EL (cell line): ENCODE data around the gene RCOR1.
"Not testable (repeated sequence)": the region's sequence is repeated elsewhere in the genome, so short reads cannot be mapped to it uniquely, and the experiment has no call there.

Experiments
- DNase-seq: peaks from one replicate; pipeline ENCODE4 v3.0.0-alpha.2; 2016

The RCOR1 gene

DNA sequence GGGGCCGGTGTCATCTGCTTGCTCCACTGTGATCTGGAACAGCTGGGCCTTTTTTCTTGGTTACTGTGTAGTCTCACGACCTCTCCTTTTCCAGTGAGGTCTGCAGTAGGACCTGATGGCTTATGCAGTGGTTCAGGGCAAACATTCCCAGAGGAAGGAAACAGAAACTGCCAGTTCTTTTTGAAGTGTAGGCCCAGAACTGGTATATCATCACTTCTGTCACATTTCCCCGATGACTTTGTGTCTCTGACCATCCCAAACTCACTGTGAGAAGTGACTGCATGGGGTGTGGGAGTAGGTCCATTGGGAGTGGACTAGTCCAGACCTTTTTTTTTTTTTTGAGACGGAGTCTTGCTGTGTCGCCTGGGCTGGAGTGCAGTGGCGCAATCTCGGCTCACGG, 38.4 kb downstream of the RCOR1 start:
- DNase-seq, result no peak

DNA sequence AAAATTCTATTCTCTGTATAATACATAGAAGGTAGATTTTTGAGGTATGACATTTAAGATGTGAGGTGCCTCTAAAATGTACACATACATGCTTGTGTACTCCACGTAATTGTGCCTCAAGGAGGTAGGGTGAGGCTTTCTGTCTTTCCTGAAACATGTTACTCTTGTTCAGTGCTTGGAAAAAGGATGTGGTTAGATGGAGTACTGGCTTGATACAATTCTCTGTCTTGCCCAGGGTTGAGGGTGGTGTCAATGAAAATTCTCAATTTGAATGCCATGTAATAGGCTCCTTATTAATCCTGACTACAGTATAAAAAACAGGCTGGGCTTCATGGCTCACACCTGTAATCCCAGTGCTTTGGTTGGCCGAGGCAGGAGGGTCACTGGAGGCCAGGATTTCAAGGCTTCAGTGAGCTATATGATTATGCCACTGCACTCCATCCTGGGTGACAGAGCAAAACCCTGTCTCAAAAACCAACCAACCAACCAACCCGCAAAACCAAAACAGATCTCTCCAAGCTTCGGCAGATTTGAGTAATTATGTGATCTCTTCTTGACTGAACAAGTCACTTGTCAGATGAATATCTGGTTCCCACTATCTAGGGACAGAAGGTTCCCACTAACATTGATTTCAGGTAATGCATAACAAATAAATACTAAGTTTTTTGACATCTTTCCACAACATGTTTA, 41.6 kb downstream of the RCOR1 start:
- DNase-seq, result no peak

DNA sequence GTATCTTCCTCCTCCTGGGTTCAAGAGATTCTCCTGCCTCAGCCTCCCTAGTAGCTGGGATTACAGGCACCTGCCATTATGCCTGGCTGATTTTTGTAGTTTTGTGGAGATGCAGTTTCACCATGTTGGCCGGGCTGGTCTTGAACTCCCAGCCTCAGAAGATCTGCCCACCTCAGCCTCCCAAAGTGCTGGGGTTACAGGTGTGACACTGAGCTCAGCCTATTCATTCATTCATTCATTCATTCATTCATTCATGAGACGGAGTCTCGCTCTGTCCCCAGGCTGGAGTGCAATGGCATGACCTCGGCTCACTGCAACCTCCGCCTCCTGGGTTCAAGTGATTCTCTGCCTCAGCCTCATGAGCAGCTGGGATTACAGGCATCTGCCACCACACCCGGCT, 47.2 kb downstream of the RCOR1 start:
- not testable (repeated sequence) for DNase-seq

DNA sequence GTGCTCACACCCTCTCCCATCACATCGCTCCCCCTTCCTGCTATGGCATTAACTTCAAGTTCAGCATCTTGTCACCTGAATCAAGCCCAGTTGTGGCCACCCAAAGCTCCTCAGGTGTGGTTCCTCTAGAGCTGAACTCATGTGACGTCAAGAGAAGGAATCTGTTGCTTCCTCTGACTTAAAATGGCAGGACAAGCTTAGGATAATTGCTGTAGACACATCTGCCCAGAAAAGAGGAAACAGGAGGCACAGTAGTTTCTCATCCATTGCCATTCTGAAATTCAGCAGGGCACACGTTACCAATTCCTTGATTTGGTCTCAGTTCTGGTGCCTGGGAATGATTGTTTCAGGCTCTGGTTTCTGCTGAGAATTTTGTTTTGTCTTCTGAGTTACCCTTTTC, 52.1 kb downstream of the RCOR1 start:
- no peak for DNase-seq

DNA sequence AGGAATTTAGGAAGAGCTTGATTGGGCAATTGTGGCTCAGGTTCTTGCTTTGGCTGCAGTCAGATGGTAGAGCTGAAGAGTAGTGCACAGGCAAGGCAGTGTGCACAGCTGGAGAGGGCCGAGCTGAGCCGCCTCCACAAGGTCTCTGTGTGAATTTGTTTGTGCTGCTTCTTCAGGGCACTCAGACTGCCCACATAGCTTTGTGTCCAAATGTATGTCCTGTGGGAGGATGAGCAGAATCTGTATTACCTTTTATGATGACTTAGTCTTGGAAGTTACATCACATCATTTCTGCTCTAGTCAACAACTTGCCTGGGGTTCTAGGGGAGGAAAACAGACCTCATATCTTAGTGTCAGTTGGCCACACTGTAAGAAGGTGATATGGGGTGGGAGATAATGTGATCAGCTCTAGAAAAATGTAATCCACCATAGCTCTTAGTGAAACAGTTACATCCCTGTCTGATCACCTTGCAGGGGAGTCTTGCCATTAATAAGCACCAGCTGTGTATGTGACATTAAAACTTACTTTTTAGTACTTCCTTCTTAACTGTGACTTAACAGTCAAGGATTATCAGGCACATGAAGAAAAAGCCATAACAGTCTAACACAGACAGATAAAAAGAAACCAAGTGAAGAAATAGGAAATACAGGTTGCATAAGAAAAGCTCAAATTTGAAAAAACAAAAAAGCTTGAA, 53.4 kb downstream of the RCOR1 start:
- DNase-seq, result no peak

DNA sequence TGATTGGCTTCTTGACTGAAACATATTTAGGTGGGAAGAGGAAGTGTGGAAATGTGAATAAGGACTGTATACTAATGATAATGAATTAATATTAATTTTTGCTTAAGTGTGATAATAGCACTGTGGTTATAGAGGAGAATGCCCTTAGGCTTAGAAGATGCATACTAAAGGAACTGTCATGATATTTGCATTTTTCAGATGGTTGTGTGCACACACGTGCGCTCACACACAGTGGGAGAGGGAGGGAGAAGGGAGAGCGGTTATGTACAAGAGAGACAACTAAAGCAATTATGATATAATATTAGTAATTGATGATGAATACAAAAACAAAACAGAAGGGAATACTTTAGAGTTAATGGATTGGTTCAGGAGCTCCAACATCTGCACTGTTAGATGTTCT, 54.2 kb downstream of the RCOR1 start:
- peak; percentile 18 for DNase-seq

DNA sequence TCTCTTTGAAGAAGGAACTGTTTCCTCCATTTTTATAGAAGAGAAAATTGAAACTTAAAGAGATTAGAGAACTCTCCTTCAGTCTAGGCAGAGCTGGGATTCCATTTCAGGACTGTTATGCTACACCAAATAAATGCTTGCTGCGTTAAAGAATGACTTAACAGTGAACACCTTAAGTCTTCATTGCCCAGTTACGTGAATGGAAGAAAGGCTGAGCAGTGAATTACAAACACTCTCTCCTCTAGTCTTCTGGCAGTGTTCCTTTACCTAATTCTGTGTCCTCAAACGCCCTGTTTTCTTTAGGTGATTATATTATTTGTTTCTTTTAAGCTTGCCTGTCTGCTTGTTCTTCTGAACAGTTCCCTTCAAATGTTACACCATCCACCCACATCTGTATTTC, 59.7 kb downstream of the RCOR1 start:
- DNase-seq, result no peak

DNA sequence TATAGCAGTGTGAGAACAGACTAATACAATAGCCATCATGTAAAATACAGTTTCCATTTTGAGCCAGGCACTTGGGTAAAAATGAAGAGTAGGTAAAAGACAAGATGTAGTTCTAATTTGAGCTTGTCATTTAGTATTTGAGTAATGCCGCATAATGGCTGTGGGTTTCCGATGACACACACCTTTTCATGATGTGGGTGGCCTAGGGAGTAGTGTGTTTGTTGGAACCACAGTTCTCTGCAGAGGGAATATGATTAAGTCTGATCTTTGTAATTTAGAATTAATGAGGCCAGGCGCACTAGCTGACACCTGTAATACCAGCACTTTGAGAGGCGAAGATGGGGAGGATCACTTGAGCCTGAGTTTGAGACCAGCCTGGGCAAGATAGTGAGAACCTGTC, 61.8 kb downstream of the RCOR1 start:
- no peak for DNase-seq

DNA sequence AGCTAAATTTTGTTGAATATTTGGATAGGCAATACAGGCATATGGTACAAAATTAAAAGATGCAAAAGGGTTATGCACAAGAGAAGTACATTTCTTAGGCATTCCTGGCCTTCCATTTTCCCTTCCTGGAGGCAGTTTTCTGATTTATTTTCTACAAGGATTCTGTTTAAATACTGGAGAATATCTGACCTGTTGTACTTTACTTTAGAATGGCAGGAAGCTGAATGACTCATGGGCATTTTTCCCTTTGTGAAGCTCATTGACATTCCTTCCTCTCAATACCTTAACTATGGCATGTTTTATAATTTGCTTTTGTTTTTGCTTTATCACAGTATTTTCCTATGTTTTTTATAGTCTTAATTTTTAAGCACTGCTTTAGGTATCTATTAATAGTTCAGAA, 62.7 kb downstream of the RCOR1 start:
- peak; percentile 70 for DNase-seq

DNA sequence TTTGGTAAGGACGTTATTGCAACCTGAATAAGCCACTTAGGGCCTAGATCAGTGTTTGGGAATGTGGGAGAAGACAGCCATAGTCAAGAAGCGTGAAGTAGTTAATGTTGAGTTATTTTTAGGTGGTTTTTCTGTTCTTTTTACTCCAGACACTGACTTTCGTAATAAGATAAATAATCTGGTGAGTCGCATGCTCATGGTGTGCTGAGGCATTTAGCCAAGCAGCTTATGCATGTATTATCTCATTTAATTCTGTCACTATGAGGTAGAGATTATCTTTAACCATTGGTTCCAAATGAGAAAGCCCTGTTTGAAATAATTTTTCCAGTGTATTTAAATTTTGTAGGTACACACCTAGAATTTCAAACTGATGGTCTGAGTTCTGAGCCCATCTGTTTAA, 67.3 kb downstream of the RCOR1 start:
- peak; percentile 57 for DNase-seq

DNA sequence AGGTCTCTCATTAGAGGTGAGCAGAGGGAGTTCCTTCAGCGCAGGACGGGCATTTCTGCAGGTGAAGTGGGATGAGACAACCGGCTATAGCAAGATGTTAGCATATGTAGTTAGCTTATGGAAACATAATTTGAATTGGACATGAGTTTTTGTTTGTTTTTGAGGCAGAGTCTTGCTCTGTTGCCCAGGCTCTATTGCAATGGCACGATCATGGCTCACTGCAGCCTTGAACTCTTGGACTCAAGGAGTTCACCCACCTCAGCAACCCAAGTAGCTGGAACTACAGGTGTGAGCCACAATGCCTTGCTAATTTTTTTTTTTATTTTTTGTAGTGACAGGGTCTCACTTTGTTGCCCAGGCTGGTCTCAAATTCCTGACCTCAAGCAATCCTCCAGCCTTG, 69.2 kb downstream of the RCOR1 start:
- no peak for DNase-seq

DNA sequence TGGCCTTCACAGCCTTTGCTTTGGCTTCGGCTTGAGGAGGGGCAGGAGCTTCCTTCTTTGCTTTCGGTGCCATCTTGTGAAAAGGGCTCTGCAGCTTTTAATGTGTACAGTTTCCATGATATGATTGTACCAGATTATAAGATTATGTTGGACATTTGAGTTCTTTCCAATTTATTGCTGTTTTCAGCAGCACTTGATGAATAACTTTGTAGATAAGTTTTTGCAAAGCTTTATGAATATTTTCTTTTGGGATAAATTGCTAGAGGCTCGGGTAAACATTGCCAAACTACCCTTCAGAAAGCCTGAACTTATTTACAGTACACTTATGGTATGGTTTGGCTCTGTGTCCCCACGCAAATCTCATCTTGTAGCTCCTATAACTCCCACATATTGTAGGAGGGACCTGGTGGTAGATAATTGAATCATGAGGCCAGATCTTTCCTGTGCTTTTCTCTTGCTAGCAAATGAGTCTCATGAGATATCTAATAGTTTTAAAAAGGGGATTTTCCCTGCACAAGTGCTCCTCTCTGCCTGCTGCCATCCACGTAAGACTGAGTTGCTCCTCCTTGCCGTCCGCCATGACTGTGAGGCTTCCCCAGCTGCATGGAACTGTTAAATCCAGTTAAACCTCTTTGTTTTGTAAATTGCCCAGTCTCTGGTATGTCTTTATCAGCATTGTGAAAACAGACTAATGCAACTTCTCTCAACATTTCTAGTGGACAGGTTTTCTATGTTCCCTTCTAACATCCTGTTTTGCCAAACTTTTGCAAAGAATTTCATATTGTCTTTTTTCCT, 70.4 kb downstream of the RCOR1 start:
- no peak for DNase-seq

DNA sequence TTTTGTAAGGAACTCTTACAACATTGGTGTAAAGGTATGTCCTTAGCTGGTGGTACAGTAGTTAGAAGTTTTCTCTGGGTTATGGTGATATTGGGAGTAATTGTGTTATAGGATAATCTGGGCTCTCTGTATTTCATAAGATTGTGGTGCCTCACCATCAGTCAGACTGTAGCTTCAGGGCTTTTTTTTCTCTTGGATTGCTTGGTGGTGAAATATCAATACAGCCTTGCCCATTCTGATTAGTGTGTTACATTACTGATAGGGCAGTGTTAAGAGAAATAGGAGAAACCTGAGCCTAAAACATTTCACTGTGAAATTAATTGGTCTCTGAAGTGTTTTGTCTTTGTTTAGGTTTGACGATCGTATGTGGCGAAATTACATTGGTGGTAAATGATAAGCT, 71.0 kb downstream of the RCOR1 start:
- DNase-seq, result no peak

DNA sequence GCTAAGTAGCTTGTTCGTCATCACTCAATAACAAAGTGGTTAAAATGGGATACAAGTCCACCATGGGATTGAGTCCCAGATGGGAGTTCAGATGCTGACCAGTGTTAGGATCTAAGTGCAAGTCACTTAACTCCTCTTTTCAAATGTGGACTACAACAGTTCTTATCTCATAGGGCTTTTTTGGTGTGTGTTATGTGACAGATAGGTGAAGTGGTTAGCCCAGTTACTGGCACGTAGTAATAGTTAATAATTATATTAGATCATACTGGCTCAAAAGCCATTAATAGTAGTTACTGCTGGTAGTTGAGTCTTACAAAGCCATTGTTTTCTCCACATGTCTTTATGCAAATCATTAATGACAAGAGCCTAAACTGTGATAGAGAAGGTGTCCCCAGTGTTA, 73.2 kb downstream of the RCOR1 start:
- DNase-seq, result no peak

DNA sequence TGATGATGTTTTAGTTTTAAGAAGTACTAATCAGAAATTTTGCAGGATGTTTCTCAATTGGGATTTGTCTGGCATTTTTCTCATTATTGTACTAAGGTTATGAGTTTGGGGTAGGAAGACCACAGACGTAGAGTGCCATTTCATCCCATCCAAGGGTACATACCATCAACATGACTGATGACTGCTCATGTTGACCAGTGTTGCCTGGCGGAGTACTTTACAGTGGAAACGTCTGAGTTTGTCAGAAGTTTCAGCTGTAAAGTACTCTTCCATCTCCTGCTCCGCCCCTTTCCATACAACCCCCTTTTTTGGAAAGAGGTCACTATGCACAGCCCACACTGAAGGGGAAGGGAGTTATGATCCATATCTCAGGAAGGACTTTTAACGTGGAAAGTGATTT, 74.2 kb downstream of the RCOR1 start:
- DNase-seq, result peak; percentile 19

DNA sequence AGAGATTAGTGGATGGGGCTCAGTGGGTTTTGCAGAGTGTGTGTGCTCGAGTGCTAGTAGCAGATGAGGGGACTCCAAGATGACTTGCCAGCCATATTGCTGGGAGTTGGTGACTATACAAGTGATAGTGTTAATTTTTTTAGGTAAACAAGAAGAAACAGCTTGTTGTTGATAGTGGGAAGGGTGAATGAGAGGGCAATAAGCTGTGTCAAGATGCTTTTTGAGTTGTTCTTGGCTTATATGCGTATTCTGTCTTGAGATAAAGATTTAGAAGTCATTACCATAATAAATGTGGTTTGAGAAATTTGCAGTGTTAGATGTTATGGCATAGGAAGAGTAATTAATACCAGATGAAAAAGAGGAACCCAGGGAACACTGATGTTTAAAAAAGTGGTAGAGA, 75.3 kb downstream of the RCOR1 start:
- DNase-seq, result no peak

DNA sequence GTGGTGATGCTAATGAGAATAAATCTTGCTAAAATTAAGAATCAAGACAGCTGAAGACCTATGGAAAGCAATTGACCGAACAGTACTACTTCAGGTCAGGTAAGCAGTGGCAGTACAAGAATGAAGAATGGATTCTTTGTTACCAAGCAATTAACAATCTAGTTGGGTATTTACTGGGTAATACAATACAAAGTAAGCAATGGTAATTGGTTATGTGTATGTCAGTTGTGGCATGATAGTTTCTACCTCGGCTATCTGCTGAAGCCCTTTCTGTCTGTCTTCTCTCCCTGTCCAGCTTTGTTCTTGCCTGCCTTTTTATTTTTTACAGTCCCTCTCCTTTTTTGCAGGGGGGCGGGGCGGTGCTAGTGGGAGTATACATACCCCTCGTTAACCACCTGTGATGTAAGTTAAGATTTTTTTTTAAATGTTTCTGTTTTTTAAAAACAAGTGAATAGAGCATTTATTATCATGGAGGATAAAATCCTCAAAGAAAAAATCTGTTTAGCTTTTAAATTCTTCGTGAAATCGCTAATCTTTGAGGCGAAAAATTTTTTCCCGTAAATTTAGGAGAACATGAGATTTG, 75.9 kb downstream of the RCOR1 start:
- no peak for DNase-seq

DNA sequence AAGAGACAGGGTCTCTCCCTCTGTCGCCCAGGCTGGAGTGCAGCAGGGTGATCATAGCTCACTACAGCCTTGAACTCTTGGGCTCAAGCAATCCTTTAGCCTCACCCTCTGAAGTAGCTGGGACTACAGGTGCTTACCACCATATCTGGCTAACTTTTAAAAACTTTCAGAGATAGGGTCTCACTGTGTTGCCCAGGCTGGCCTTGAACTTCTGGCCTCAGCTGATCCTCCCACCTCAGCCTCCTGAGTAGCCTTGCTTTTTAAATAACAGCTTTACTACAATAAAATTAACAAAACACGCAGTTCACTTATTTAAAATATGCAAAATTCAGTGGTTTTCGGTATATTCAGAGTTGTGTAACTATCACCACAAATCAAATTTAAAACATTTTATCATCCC, 79.0 kb downstream of the RCOR1 start:
- no peak for DNase-seq

DNA sequence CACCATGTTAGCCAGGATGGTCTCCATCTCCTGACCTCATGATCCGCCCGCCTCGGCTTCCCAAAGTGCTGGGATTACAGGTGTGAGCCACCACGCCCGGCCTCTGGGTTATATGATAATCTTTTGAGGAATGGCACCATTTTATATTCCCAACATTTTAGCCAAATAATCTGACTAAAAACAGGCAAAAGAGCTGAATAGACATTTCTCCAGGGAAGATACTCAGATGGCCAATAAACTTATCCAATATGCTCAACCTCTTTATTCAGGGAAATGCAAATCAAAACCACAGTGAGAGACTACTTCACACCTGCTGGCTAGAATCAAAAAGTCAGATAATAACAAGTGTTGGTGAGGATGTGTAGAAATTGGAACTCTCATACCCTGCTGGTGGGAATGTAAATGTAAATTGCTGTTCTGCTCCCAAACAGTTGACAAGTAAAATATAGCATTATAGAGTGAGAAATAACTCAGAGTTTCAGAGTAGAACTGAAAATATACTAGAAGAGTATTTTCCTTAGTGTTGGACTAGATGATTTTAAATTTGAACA, 80.0 kb downstream of the RCOR1 start:
- no peak for DNase-seq

DNA sequence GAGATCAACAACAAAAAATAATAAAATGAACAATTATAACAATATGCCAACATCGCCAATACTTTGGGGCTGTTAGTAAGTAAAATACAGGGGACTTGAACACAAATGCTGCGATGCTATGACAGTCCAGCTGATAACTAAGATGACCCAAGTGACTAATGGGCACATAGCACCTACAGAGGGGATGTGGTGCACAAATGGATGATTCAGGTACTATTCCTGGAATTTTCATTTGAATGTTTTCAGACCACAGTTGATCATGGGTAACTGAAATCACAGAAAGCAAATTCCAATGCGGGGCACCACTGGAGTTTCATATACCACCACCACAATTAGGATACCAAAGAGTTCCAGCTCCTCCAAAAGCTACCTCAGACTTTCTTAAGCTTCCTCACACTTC, 82.9 kb downstream of the RCOR1 start:
- peak; percentile 60 for DNase-seq

DNA sequence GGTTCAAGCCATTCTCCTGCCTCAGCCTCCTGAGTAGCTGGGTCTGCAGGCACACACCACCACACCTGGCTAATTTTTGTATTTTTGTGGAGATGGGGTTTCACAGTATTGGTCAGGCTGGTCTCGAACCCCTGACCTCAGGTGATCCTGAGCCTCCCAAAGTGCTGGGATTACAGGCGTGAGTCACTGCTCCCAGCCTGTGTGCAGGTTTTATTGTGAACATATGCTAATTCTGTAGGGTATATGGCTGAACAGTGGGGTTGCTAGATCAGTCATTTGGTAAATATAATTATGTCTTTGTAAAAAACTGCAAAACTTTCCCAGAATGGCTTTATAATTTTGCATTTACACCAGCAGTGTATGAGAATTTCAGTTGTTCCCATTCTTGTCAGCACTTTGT, 85.9 kb downstream of the RCOR1 start:
- no peak for DNase-seq

DNA sequence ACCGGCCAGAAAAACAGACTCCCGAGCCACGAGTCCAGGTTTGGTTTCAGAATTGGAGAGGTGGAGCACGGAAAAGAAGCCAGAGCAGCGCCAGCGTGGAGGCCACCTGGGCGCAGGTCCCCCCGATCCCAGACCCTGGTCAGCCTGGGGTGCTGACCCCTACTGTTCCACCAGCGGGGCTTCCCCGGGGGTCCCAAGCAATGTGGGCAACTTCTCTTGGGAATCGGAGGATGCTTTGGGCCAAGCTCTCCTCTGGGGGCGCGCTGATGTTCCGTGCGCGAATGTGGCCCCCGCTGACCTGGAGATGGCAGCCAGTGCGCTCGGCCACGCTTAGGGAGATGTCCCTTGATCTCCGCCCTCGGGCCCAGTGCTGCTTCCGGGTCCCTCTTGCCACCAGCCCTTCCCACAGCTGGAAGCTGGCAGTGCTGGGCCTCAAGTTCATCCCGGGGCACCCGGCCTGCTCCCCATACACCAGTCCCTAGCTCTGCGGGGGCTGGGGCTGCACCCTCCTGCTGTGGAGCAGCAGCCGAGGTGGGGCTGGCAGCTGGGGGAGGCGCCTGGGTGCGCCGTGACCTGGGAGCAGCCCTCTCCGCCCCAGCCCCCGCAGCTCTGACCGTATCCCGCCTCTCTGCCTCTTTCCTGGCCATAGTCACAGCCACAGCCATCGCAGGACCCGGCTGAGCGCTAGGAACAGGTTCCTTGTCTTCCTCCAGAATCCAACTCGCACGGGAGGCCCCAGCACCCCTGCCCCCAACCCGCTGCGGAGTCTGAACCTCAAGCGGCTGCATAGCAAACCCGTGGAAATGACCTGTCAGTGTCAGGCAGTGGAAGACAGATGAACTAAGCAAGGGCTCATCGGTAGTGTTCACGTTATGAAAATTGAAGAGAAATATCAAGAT, 91.2 kb downstream of the RCOR1 start:
- no peak for DNase-seq
